GM23248 (cell line): ENCODE data around the gene PTRH2. TPM values are rescaled to one million over a fixed set of nuclear protein-coding genes. Genes with fewer than 3 reads are reported as not detected.

Experiments used
- DNase-seq: peaks from one replicate; pipeline ENCODE4 v3.0.0-alpha.2; 2015
- H2AFZ ChIP-seq: fragments of 200-600 bp; sonication (generic); 2 replicates; pipeline ENCODE4 v1.6.1; 2016; ENCODE audit warnings: antibody characterized with exemption
- H3F3A ChIP-seq: fragments of 200-600 bp; sonication (generic); 2 replicates; pipeline ENCODE4 v1.6.1; 2016; ENCODE audit warnings: mild to moderate bottlenecking, antibody characterized with exemption, mixed run types; ENCODE audit not compliant: insufficient read depth
- H3K27ac ChIP-seq: fragments of 200-600 bp; sonication (generic); 2 replicates; pipeline ENCODE4 v1.5.1; 2016; ENCODE audit warnings: mild to moderate bottlenecking
- H3K27me3 ChIP-seq: fragments of 200-600 bp; sonication (generic); replicated peaks from 2 replicates; pipeline ENCODE4 v1.6.1; 2016; ENCODE audit warnings: mild to moderate bottlenecking; ENCODE audit not compliant: insufficient read depth
- H3K36me3 ChIP-seq: fragments of 200-600 bp; sonication (generic); 2 replicates; pipeline ENCODE4 v1.6.1; 2016; ENCODE audit warnings: low read depth, mild to moderate bottlenecking
- H3K4me1 ChIP-seq: fragments of 200-600 bp; sonication (generic); 2 replicates; pipeline ENCODE4 v1.6.1; 2016; ENCODE audit warnings: mild to moderate bottlenecking; ENCODE audit not compliant: insufficient read depth
- H3K4me2 ChIP-seq: fragments of 200-600 bp; sonication (generic); one replicate; pipeline ENCODE4 v1.6.1; 2016; ENCODE audit warnings: mild to moderate bottlenecking; ENCODE audit not compliant: unreplicated experiment
- H3K4me3 ChIP-seq: fragments of 200-600 bp; sonication (generic); 2 replicates; pipeline ENCODE4 v1.5.1; 2016; ENCODE audit warnings: mild to moderate bottlenecking
- H3K79me2 ChIP-seq: fragments of 200-600 bp; sonication (generic); 2 replicates; pipeline ENCODE4 v1.6.1; 2016; ENCODE audit warnings: mild to moderate bottlenecking; ENCODE audit not compliant: insufficient read depth
- H3K9ac ChIP-seq: fragments of 200-600 bp; sonication (generic); 2 replicates; pipeline ENCODE4 v1.6.1; 2016; ENCODE audit warnings: mild to moderate bottlenecking
- H3K9me2 ChIP-seq: fragments of 200-600 bp; sonication (generic); 2 replicates; pipeline ENCODE4 v1.6.1; 2016; ENCODE audit warnings: mixed run types, mild to moderate bottlenecking, moderate library complexity; ENCODE audit not compliant: insufficient read depth
- H3K9me3 ChIP-seq: fragments of 200-600 bp; sonication (generic); one replicate; pipeline ENCODE4 v1.6.1; 2017; ENCODE audit warnings: low read depth
- H4K20me1 ChIP-seq: fragments of 200-600 bp; sonication (generic); 2 replicates; pipeline ENCODE4 v1.6.0; 2016; ENCODE audit not compliant: insufficient read depth
- EZH2 ChIP-seq: fragments of 200-600 bp; sonication (generic); IDR thresholded peaks from 2 replicates; pipeline ENCODE4 v1.6.1; 2018; ENCODE audit warnings: antibody characterized with exemption, mild to moderate bottlenecking; ENCODE audit not compliant: insufficient read depth, poor library complexity, severe bottlenecking
- EZH2phosphoT487 ChIP-seq: fragments of 200-600 bp; sonication (generic); IDR thresholded peaks from 2 replicates; pipeline ENCODE4 v1.6.1; 2018; ENCODE audit warnings: antibody characterized with exemption, moderate library complexity, mild to moderate bottlenecking, low read depth; ENCODE audit not compliant: insufficient read depth
- WGBS, 2 experiments: methylation state at CpG; one replicate each; pipeline ENCODE4 v1.1.6; 2015 to 2017; ENCODE audit warnings: low lambda C conversion rate in 2 of 2, low coverage in 1 of 2; ENCODE audit errors: missing lambda C conversion rate in 2 of 2; 5-methylcytosine and 5-hydroxymethylcytosine counted together
- in situ Hi-C: fragments of 300-500 bp; cut with MboI; formaldehyde crosslinking; loops from 2 replicates; pipeline ENCODE4 v1.15.0; 2020
- polyA plus RNA-seq: library from polyadenylated mRNA; unstranded; fragments of >200 nt; fragmentation: Nextera tagmentation; extraction: Ambion mirVana; gene quantifications from 2 replicates; pipeline ENCODE4 v1.2.1, GENCODE V29; 2016
- total RNA-seq: library from RNA; depleted of rRNA; stranded (reverse); fragments of >200 nt; shearing (Covaris generic); gene quantifications from 2 replicates; pipeline ENCODE4 v1.2.3, GENCODE V29; 2014

Gene PTRH2
- total and polyA plus RNA-seq, 2 experiments from 2014 or later = 18.2 to 34.4 TPM

DNA sequence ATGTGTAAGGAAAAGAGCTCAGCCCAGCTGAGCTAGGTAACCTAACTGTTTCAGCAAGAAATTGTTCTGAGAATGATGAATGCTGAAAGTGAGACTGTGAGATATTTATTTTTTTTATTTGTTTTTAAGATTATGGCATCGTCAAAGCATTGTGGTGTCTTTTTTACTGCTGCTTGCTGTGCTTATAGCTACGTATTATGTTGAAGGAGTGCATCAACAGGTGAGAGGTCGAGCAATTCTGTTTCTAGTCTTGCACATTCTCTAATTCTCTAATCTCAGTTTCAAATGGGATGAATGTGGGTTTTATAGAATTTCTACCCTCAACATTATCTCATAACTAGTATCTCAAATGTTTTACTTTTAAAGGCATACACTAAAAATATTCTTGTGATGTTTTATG is 30.1 kb upstream of the PTRH2 start:
- Histone ChIP-seq H2AFZ (no peak overlapping the region), H3K4me3 (no peak overlapping the region), H3K4me2 (no peak overlapping the region), H3K27me3 (no peaks in the 10 kb centered on the region), H3K9ac (no peak overlapping the region), H3K79me2 (peaks cover 21% of the 10 kb centered on the region), H4K20me1 (no peaks in the 10 kb centered on the region), H3K4me1 (no peaks in the 10 kb centered on the region), H3K36me3 (0 out of 2 replicates have a peak, but pooled peaks cover 20% of the 10 kb centered on the region), H3F3A (no peaks in the 10 kb centered on the region), H3K9me2 (no peaks in the 10 kb centered on the region), H3K27ac (no peak overlapping the region), H3K9me3 (no peaks in the 10 kb centered on the region)
- DNase-seq = no peak
- 87 to 96% methylated on average over 3 of the region's 3 CpGs for WGBS, 2 experiments
- TF ChIP-seq EZH2 = no peak
- no peak for TF ChIP-seq EZH2phosphoT487
- in situ Hi-C loops = loop anchor here (25.0 kb wide), 1 partner anchor 325 kb away; no protein-coding TSS in a partner anchor

DNA sequence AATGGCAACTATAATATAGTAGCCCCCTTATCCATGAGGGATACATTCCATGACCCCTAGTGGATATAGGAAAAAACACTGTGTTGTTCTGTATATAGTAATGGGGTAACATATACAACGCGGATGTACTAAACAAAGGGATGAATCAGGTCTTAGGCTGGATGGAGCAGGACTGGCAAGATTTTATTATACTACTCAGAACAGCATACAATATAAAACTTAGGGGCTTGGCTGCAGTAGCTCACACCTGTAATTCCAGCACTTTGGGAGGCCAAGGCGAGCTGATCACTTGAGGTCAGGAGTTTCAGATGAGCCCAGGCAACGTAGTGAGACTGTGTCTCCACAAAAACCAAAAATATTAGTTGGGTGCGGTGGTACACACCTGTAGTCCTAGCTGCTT is 27.0 kb upstream of the PTRH2 start:
- no peak for TF ChIP-seq EZH2
- TF ChIP-seq EZH2phosphoT487 = no peak
- H3K9me3 ChIP-seq = no peaks in the 10 kb centered on the region
- H4K20me1 ChIP-seq = no peaks in the 10 kb centered on the region
- peaks cover 50% of the 10 kb centered on the region for H3K79me2 ChIP-seq
- no peak overlapping the region for H3K4me2 ChIP-seq
- no peak overlapping the region for H3K9ac ChIP-seq
- in situ Hi-C loops = loop anchor here (25.0 kb wide), 1 partner anchor 328 kb away; no protein-coding TSS in a partner anchor
- peaks cover 19% of the 10 kb centered on the region; the same call in 1 of the 2 replicates for H3K36me3 ChIP-seq
- H3F3A ChIP-seq = no peaks in the 10 kb centered on the region
- H2AFZ ChIP-seq = no peak overlapping the region
- DNase-seq = no peak
- no peaks in the 10 kb centered on the region for H3K27me3 ChIP-seq
- H3K4me1 ChIP-seq = peaks cover 4% of the 10 kb centered on the region; the same call in 1 of the 2 replicates
- no peak overlapping the region for H3K27ac ChIP-seq
- H3K4me3 ChIP-seq = no peak overlapping the region
- H3K9me2 ChIP-seq = no peaks in the 10 kb centered on the region
- WGBS, 2 experiments = 87 to 88% methylated on average over 5 of the region's 5 CpGs

- no peak overlapping the region for H3K4me2 ChIP-seq
- WGBS, 2 experiments = 98 to 99% methylated on average over 2 of the region's 2 CpGs
- no peaks in the 10 kb centered on the region for H4K20me1 ChIP-seq
- H3K36me3 ChIP-seq = peaks cover 14% of the 10 kb centered on the region; the same call in 1 of the 2 replicates
- H3K4me3 ChIP-seq = no peak overlapping the region
- no peak overlapping the region for H2AFZ ChIP-seq
- H3K27me3 ChIP-seq = no peaks in the 10 kb centered on the region
- H3K79me2 ChIP-seq = peaks cover 55% of the 10 kb centered on the region
- no peaks in the 10 kb centered on the region for H3K9me2 ChIP-seq
- in situ Hi-C loops = loop anchor here (25.0 kb wide), 1 partner anchor 329 kb away; no protein-coding TSS in a partner anchor
- no peaks in the 10 kb centered on the region for H3F3A ChIP-seq
- no peak for DNase-seq
- H3K9me3 ChIP-seq = no peaks in the 10 kb centered on the region
- H3K9ac ChIP-seq = no peak overlapping the region
- H3K27ac ChIP-seq = no peak overlapping the region
- H3K4me1 ChIP-seq = peaks cover 7% of the 10 kb centered on the region; the same call in 1 of the 2 replicates
- TF ChIP-seq EZH2 (no peak), EZH2phosphoT487 (no peak)
Observed at GRCh38 chr17:59733697-59734096, 26.5 kb upstream of the PTRH2 start.

- no peak overlapping the region for H3K4me3 ChIP-seq
- no peaks in the 10 kb centered on the region for H4K20me1 ChIP-seq
- peaks cover 1% of the 10 kb centered on the region; the same call in 1 of the 2 replicates for H3K36me3 ChIP-seq
- H3K79me2 ChIP-seq = peaks cover 85% of the 10 kb centered on the region
- no peak overlapping the region for H3K9ac ChIP-seq
- in situ Hi-C loops = loop anchor here (25.0 kb wide), 1 partner anchor 332 kb away; no protein-coding TSS in a partner anchor
- H3K4me2 ChIP-seq = no peak overlapping the region
- no peak for DNase-seq
- 36 to 62% methylated on average over 1 of the region's 1 CpG for WGBS, 2 experiments
- H3K27ac ChIP-seq = no peak overlapping the region
- peaks cover 13% of the 10 kb centered on the region for H3K4me1 ChIP-seq
- no peak for TF ChIP-seq EZH2phosphoT487
- H3K9me2 ChIP-seq = no peaks in the 10 kb centered on the region
- H2AFZ ChIP-seq = no peak overlapping the region
- H3K27me3 ChIP-seq = no peaks in the 10 kb centered on the region
- no peaks in the 10 kb centered on the region for H3K9me3 ChIP-seq
- peaks cover 5% of the 10 kb centered on the region; the same call in 1 of the 2 replicates for H3F3A ChIP-seq
Observed at GRCh38 chr17:59730268-59730834, 23.1 kb upstream of the PTRH2 start.
